C4-2B (cell line): ENCODE results near the gene SLC27A1.

Experiments
- H3K27ac ChIP-seq: fragments of 450-650 bp; 2 replicates; pipeline ENCODE4 v1.5.1; 2017
- ZFX ChIP-seq: fragments of 450-650 bp; IDR thresholded peaks from 2 replicates; pipeline ENCODE4 v1.6.1; 2017
- TF ChIP-seq, protein P1 (sequence below): fragments of 450-650 bp; conservative IDR thresholded peaks from 2 replicates; pipeline ENCODE4 v1.5.1; 2017; ENCODE audit warnings: mild to moderate bottlenecking

The SLC27A1 gene

GRCh38 chr19:17488593-17489391, 18.5 kb downstream of the SLC27A1 start:
- no peak overlapping the region for H3K27ac ChIP-seq
- no peak for TF ChIP-seq ZFX
- TF ChIP-seq, protein P1, sequence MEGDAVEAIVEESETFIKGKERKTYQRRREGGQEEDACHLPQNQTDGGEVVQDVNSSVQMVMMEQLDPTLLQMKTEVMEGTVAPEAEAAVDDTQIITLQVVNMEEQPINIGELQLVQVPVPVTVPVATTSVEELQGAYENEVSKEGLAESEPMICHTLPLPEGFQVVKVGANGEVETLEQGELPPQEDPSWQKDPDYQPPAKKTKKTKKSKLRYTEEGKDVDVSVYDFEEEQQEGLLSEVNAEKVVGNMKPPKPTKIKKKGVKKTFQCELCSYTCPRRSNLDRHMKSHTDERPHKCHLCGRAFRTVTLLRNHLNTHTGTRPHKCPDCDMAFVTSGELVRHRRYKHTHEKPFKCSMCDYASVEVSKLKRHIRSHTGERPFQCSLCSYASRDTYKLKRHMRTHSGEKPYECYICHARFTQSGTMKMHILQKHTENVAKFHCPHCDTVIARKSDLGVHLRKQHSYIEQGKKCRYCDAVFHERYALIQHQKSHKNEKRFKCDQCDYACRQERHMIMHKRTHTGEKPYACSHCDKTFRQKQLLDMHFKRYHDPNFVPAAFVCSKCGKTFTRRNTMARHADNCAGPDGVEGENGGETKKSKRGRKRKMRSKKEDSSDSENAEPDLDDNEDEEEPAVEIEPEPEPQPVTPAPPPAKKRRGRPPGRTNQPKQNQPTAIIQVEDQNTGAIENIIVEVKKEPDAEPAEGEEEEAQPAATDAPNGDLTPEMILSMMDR: no peak

DNA sequence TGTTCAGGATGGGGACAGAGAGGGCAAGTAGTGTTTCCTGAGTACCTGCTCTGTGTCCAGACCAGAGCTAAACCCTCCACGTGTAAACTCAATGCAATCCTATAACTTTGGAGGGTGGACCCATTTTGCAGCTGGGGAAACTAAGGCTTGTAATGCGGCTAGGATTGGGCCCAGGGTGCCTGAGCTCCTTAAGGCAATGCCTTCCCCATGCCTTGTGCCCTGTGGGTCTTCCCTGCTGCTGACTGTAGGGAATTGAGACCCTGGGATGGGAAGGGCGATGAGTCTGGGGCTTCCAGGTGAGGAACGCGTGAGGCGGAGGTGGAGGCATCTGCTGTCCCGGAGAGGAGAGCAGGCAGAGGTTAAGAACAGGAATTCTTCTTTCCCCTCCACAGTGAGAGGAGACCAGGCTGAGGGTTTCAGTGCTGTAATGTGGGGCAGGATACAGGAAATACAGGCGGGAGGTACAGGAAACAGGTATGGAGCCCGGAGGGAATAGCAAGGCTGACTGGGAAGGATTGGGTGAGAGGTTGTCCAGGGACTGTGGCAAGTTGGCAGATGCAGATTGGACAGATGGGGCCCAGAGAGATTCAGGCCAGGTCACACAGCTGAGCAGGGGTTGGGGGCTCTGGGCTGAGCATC, 19.2 kb downstream of the SLC27A1 start:
- TF ChIP-seq, protein P1: no peak
- TF ChIP-seq ZFX: no peak
- H3K27ac ChIP-seq: no peak overlapping the region

- TF ChIP-seq ZFX: no peak
- TF ChIP-seq, protein P1: no peak
- H3K27ac ChIP-seq: no peak overlapping the region
Measured at GRCh38 chr19:17490411-17490810, 20.1 kb downstream of the SLC27A1 start.

DNA sequence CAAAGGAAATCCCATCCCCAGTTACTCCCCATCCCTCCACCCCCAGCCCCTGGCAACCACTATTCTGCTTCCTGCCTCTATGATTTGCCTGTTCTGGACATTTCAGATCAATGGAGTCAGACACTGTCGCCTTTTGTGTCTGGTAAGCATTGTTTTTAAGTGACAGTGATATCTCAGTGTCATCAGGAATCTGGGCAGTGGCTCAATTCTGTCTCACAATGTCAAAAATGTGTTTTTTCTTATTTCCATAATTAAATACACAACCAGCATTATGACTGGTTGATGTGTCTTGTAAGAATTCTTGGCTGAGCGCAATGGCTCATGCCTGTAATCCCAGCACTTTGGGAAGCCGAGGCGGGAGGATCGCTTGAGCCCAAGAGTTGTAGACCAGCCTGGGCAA, 21.0 kb downstream of the SLC27A1 start:
- no peak for TF ChIP-seq ZFX
- TF ChIP-seq, protein P1: no peak
- H3K27ac ChIP-seq: no peak overlapping the region

DNA sequence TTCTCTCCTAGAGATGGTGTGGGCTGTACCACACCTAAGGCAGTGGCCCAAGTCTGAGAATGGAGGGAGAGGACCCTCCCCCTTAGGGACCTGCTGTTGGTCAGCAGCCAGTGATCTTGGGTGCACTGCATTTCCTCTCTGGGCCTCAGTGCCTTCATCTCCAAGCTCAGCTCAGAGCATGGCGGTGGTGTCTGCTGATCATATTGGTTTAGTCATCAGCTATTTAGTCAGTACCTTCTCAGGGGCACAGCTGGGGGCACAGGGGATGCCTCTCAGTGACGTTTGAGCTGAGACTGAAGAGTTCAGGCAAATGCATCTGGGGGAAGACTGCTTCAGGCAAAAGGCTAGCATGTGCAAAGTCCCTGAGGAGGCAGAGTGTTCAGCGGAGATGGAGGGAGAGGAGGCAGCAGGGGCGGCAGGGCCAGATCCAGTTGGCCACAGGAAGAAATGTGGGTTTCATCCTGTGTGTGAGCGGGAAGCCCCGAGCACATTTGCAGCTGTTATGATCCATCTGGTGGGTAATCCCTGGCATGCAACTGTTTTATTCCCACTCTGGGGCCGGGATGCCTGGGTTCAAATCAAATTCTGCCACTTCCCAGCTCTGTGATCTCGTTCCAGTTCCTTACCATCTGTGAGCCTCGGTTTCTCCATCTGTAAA, 25.4 kb downstream of the SLC27A1 start:
- H3K27ac ChIP-seq: no peak overlapping the region

GRCh38 chr19:17496337-17496997, 26.1 kb downstream of the SLC27A1 start:
- no peak overlapping the region for H3K27ac ChIP-seq
- TF ChIP-seq ZFX: no peak
- TF ChIP-seq, protein P1: peak; percentile 99

More for the DNA sequence above, 25.4 kb downstream of the SLC27A1 start:
- TF ChIP-seq ZFX: no peak
- TF ChIP-seq, protein P1: no peak
